Fibroblast of lung (primary cell): ENCODE results near the gene FALEC.

ENCODE experiments used
- CTCF ChIP-seq, 2 donors: IDR thresholded peaks in 1 of 2; conservative IDR thresholded peaks in 1 of 2; 1 replicate in 1 of 2; 2 replicates in 1 of 2; pipeline ENCODE4 v1.5.1; 2011 to 2012; ENCODE audit warnings: low read length in 2 of 2, control low read depth in 1 of 2, inconsistent platforms in 1 of 2, low read depth in 1 of 2, mild to moderate bottlenecking in 1 of 2
- EZH2 ChIP-seq: IDR thresholded peaks from 2 replicates; pipeline ENCODE4 v1.5.1; 2012; ENCODE audit warnings: low read length, control low read depth, mild to moderate bottlenecking; ENCODE audit errors: missing control alignments

DNA sequence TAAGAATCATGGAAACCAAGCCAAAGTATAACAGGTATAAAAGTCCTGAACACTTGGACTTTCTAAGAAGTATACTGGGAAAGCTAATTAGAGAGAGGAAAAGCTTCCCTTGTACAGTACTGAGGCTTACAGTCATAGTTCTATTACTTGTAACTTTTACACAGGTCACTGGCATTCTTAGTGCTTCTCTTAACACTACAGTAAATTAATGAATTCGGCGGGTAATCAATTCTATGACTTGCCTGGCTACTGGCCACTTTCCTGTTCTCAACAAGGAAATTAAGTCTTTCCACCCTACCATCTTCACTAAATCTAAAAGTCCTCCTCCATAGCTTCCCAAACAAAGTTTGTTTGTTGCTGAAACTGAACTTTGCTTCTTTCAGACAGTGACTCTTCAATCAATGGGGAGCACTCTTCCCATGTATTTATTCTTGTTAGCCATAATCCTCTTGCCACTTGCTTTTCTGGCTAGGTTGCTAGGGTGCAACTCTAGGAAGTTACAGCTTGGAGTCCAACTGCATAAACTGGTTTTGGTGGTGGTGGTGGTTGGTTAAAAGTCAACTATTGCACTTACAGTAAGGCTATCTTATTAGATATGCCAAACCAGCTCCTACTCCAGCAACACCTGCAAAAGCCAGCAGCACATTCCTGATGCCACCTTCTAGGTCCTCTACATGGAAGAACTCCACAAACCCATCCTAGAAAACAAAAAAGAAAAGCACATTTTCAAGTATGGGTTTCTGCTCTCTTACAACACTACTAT lies 61.4 kb downstream of the FALEC start:
- no peak for TF ChIP-seq CTCF (conservative IDR thresholded peaks at IDR 0.05 in 1 of 2, IDR thresholded peaks at IDR 0.05 in 1 of 2; ENCODE audit: low read depth in 1 of 2, low read length in 2 of 2)
- TF ChIP-seq EZH2: no peak
